Kidney epithelial cell (primary cell): Measurements from ENCODE around the gene SRBD1. TPM values are rescaled to one million over a fixed set of nuclear protein-coding genes. Genes with fewer than 3 reads are reported as not detected.

Experiments
- DNase-seq: peaks from one replicate; pipeline ENCODE4 v3.0.0-alpha.2; 2010; ENCODE audit warnings: low read depth
- H3K27me3 ChIP-seq: 2 replicates; pipeline ENCODE4 v1.6.0; 2011; ENCODE audit warnings: low read length; ENCODE audit not compliant: control insufficient read depth, insufficient read depth
- H3K36me3 ChIP-seq: 2 replicates; pipeline ENCODE4 v1.5.1; 2011; ENCODE audit warnings: low read length; ENCODE audit not compliant: control insufficient read depth, insufficient read depth
- H3K4me3 ChIP-seq: 2 replicates; pipeline ENCODE4 v1.5.1; 2011; ENCODE audit warnings: low read depth, mild to moderate bottlenecking, control low read depth, low read length
- total RNA-seq: library from RNA; depleted of rRNA; stranded (reverse); fragments of >200 nt; gene quantifications from 2 replicates; pipeline ENCODE4 v1.2.3, GENCODE V29; 2015
- TF ChIP-seq, protein P1 (sequence below): IDR thresholded peaks from 2 replicates; pipeline ENCODE4 v1.5.1; 2011; ENCODE audit warnings: mild to moderate bottlenecking, moderate library complexity, low read length, control low read depth, inconsistent platforms; ENCODE audit not compliant: insufficient read depth, poor library complexity, severe bottlenecking

Gene SRBD1
- total RNA-seq, 1 donor from 2014 or later: 18.4 TPM

DNA sequence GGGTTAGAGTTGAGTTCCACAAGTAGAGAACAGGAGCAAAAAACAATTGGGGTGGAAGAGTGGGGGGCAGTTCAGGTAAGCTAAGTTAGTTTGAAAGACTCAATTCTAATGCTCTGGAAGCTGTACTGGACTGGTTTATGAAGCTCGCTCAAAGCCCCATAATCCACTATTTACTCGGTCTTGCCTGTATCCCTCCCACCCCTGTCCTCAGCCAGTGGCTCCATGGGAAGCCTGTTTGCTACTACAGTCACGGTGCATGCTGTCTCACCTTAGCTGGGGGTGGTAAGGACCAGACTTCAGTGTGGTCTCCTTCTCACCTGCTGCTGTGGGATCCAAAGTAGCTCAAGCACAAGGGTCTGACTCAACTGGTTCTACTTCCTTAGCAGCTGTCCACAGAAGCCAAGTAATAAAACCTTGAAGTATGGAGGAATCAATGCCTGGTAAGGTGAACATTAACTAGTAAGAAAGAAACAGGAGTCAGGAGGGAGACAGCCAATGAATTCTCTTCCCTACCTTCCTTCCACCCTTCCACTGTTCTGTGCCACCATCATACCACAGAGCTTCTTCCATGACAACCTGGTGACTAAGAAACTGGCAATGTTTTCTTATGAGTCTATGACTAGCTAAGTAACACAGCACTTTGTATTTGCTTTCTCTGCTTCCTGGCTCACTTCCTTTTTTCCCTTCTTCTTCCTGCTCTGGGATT lies 230.8 kb downstream of the SRBD1 start:
- H3K36me3 ChIP-seq: no peaks in the 10 kb centered on the region
- no peak overlapping the region for H3K4me3 ChIP-seq
- no peaks in the 10 kb centered on the region for H3K27me3 ChIP-seq
- TF ChIP-seq, protein P1, sequence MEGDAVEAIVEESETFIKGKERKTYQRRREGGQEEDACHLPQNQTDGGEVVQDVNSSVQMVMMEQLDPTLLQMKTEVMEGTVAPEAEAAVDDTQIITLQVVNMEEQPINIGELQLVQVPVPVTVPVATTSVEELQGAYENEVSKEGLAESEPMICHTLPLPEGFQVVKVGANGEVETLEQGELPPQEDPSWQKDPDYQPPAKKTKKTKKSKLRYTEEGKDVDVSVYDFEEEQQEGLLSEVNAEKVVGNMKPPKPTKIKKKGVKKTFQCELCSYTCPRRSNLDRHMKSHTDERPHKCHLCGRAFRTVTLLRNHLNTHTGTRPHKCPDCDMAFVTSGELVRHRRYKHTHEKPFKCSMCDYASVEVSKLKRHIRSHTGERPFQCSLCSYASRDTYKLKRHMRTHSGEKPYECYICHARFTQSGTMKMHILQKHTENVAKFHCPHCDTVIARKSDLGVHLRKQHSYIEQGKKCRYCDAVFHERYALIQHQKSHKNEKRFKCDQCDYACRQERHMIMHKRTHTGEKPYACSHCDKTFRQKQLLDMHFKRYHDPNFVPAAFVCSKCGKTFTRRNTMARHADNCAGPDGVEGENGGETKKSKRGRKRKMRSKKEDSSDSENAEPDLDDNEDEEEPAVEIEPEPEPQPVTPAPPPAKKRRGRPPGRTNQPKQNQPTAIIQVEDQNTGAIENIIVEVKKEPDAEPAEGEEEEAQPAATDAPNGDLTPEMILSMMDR: no peak
- peak; percentile 88 for DNase-seq

DNA sequence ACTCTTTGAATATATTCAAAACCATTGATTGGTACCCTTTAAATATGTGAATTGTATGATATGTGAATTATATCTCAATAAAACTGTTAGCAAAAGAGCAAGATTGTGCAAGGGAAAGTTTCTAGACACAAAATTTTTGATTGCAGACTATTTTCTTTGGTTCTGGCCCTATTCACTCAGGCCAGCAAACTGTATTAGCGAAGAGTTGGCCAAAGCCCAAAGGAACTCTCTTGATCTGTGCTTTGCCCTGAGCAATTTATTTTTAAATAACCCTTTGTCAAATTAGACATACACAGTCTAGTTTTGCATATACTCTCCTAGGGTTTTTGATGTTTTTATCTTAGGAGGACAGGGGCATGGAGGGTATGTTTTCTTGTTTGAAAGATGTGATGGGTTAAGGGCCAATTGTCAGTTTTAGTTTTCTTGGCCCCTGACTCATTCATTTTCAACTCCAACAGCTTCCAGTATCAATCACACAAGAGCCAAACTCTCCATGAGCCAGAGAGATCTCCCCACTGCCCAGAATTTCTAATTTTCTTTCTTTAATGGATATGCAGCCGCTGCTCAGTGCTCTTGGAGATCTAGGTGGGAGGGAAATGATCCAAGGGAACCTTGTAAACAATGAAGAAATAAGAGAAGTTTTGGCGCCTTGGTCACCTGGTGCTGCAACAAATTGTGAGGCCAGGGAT lies 231.5 kb downstream of the SRBD1 start:
- DNase-seq: no peak
- H3K27me3 ChIP-seq: no peaks in the 10 kb centered on the region
- H3K4me3 ChIP-seq: no peak overlapping the region
- H3K36me3 ChIP-seq: no peaks in the 10 kb centered on the region
- TF ChIP-seq, protein P1: no peak

DNA sequence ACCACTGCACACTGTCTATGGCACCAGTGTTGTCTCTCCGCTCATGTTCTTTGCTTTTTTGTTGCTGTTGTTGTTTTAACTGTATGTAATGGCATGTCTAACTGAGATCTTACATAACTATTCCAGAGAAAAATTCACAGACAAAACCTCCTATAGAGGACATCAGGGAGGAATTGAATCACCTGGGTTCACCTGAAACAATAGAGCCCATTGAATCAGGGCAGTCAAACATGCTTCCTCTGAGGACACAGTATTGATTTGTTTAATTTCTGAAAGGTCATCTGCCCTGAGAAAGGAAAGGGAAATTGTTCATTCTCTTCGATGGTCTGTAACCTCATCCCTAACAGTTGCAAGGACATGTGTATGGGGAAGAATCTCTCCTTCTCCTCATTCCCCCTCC lies 237.5 kb downstream of the SRBD1 start:
- no peak overlapping the region for H3K4me3 ChIP-seq
- no peaks in the 10 kb centered on the region for H3K36me3 ChIP-seq
- no peaks in the 10 kb centered on the region for H3K27me3 ChIP-seq
- no peak for DNase-seq
- TF ChIP-seq, protein P1: no peak

DNA sequence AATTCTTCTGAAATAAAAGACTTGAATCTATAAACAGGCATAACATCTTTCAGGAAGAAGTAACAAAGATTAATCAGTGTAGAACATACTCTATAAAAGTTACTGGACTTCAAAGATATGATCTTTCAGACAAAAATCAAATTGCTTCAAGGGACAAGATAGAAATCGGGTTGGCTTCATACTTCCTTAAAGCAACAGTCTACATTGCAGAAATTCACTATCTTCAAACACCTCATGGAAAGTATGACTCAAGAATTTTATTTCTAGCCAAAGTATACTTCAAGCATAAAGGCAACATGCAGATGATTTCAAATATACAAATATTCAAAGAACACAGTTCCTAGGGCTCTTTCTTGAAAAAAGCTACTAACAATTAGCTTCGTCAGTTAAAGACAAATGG lies 240.7 kb downstream of the SRBD1 start:
- DNase-seq: no peak
- H3K27me3 ChIP-seq: no peaks in the 10 kb centered on the region
- TF ChIP-seq, protein P1: no peak
- H3K4me3 ChIP-seq: no peak overlapping the region
- no peaks in the 10 kb centered on the region for H3K36me3 ChIP-seq

DNA sequence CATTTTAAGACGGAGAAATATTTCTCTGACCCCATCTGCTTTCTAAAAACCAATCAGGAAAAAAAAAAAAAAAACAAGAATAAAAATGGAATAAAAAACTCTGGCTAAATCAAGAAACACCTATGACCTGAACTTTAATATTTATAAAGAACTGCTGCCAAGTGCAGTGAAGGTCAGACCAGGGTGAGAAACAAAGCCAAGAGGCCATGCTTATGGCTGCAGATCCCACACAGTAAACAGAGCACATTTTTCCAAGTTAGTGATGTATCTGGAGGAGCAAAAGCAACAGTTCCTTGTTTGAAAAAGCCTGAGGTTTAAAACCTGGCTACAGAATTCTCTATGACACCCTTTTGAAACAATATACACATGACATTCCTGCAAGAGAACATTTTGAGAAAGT lies 242.3 kb downstream of the SRBD1 start:
- H3K36me3 ChIP-seq: no peaks in the 10 kb centered on the region
- TF ChIP-seq, protein P1: no peak
- no peak for DNase-seq
- no peaks in the 10 kb centered on the region for H3K27me3 ChIP-seq
- no peak overlapping the region for H3K4me3 ChIP-seq
